Renal cortex interstitium (tissue), 11 donors: ENCODE data around the gene PAX4. TPM values are rescaled to one million over a fixed set of nuclear protein-coding genes. Genes with fewer than 3 reads are reported as not detected.

ENCODE experiments used
- DNase-seq, 11 donors: peaks; one replicate each; pipeline ENCODE4 v3.0.0-alpha.2; 2013; ENCODE audit warnings: low read depth in 9 of 11, low spot score in 4 of 11; ENCODE audit errors: extremely low read depth in 1 of 11
- polyA plus RNA-seq, 3 donors: library from polyadenylated mRNA; unstranded; fragments of 120-200 nt; gene quantifications; one replicate each; pipeline ENCODE4 v1.2.1, GENCODE V29; 2013; ENCODE audit not compliant: insufficient read length in 3 of 3

The PAX4 gene
- polyA plus RNA-seq, 3 donors = not detected

GRCh38 chr7:127635659-127636285, 17.8 kb upstream of the PAX4 start:
- DNase-seq = no peak

- DNase-seq = no peak
Measured at GRCh38 chr7:127632276-127632910, 14.5 kb upstream of the PAX4 start.

DNA sequence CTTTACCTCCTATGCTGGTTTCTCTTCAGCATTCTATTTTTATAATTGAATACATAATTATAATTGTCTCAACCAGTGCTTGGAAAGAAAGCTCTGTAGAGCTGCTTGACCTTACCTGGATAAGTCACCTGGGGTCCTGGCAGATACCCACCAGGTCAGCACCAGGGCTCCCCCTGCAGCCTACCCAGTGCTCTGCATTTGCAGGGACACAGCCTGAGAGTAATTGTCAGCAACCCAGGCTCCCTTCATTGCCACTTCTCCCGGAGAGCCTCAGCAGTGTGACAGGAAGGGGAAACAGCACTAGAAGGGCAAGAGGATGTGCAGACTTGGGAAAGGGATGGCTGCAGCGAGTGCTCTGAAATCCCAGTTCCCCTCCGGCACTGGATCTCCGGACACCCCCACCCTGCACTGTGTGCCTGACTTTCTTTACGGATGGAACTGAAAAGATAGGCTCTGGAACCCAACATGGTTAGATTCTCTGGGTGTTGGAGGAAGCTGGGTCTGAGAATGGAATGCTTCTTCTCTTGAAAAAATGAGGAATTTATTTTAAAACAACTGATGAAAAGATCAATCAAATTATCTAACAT, 11.4 kb upstream of the PAX4 start:
- no peak for DNase-seq

DNA sequence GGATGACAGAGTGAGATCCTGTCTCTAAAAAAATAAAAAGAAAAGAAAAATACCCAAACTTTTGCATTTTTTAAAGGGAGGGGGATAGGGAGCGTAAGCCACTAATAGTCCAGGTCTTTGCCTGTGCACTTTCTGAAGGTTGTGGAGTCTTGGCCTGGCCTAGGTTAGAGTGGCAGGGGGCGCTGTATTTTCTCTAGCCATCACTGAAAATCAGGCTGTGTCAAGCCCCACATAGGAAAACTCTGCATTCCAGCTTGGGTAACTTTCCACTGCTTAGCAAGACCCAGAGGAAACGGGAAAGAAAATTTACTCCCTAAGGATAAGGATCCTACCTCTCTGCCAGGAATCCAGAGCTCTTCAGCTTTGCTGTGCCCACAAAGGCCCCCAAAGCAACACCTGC, 10.5 kb upstream of the PAX4 start:
- no peak for DNase-seq

DNA sequence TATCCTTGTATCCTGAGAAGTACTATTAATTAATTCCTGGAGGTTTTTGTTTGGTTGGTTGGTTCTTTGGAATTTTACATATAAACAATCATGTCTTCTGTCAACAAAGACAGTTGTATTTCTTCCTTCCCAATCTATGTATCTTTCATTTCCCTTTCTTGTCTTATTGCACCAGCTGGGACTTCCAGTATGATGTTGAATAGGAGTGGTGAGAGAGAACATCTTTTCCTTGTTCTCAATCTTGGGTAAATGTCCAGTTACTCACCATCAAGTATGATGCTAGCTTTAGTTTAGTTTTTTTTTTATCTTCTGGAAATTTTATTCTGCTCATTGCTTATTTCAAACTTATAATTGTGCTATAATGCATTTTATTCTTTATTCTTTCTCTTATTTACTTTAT, 7.4 kb upstream of the PAX4 start:
- no peak for DNase-seq

DNA sequence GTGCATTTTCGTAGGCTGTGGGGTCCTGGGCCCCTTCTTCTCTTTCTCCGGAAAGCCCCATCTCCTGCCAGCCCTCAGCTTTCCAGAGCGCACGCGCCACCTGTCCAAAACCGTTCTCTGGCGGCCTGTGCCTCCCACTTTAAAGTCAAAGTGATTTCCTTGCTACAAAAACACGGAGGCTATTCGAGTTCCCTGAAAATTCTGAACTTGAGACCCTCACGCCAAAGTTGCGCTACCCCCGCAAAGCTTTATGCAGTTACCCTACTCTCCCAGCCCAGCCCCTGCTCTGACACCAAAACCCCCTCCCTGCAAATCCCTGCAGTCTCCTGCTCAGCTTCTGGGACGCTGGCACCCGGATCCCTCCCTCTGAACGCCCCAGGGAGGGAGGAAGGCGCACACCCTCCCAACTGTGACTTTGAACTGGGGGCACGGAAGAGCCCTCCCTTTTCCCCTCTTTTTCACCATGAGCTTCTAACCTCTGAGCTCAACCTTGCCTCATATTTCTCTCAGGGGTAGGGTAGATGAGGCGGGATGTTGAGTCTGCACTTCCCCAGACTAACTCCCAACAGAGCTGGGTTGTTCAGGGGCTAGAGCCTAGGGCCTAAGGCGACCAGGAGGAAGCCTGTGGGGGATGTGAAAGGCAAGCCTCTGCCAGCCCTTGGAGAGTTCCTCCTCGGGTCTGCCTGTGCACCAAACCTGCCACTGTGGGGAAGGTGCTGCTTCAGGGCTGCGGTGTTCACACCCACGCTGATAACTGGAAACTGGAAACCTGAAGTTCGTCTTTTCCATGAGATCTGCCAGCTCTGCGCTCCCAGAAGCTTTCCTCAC, 2.7 kb upstream of the PAX4 start:
- peak in 1 of 11 donors; percentile 1 for DNase-seq

DNA sequence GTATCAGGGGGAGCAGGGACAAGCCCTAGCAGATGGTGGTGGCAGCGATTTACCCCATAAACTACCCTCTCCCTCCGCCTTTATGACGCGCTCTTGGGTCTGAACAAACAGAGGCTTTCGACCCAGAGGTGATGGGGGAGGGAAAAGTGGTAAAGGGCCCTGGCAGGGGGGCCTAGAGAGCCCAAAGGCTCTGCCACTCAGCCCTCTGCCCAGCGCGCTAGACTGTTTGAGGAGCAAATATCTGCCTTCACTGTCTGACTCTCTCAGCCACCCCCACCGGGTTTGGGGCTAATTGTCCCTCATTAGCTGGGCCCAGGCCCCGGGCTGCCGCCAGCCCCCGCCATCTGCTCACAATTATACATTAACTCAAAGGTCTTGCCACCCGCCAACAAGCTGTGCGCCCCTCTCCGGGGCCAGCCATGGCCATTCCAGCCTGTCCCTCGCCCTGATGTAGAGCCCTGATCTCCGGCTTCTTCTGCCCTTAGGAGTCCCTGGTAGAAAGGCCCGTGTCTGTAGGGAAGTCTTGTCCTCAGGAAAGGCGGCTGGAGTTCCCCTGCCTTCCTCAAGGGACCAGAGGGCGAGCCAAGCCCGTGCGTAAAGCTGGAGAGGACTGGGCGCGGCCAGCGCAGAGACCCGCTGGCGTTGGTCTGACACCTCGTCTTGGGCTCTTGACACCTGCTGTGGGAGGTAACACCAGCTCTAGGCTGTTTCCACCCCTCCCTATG, 1.9 kb upstream of the PAX4 start:
- no peak for DNase-seq

GRCh38 chr7:127618775-127619174, 833 bp upstream of the PAX4 start:
- no peak for DNase-seq

- no peak for DNase-seq
Measured at GRCh38 chr7:127616724-127617123, 1.2 kb downstream of the PAX4 start.

DNA sequence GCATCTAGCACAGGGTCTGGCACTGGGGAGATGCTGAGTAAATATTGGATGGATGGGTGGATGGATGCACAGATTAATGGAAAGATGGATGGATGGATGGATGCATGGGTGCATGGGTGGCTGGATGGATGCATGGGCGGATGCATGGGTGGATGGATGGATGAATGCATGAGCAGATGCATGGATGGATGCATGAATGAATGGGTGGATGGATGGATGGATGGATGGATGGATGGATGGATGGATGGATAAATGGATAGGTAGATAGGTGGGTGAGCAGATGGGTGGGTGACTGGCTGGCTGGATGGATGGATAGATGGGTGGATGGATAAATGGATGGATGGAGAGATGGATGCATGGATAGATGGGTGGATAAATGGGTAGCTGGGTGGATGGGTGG, 5.7 kb downstream of the PAX4 start:
- DNase-seq = no peak

- no peak for DNase-seq
Measured at GRCh38 chr7:127609297-127609696, 8.6 kb downstream of the PAX4 start.

GRCh38 chr7:127608446-127608845, 9.5 kb downstream of the PAX4 start:
- DNase-seq = no peak

- DNase-seq = no peak
Measured at GRCh38 chr7:127600885-127601284, 17.1 kb downstream of the PAX4 start.

- no peak for DNase-seq
Measured at GRCh38 chr7:127598318-127598717, 19.6 kb downstream of the PAX4 start.

GRCh38 chr7:127595737-127596136, 22.2 kb downstream of the PAX4 start:
- no peak for DNase-seq

DNA sequence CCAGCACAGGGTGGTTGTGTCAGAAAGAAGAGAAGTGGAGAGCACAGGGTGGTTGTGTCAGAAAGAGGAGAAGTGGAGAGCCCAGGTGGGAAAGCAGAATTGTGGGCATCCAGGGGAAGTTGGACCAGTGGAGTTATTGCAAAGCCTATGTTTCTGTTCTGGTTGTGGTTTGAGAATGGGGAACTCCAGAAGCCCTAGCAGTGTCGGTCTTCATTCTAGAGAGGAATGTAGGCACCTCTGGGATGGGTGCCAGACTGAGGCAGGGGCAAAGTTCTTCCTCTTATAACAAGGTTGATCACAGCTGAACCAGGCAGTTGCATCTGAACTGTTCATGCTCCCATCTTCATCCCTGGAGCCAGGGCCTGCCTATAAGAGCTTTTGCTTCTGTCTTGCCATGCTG, 23.5 kb downstream of the PAX4 start:
- no peak for DNase-seq

GRCh38 chr7:127592550-127592949, 25.4 kb downstream of the PAX4 start:
- no peak for DNase-seq

- no peak for DNase-seq
Measured at GRCh38 chr7:127591591-127591990, 26.4 kb downstream of the PAX4 start.

GRCh38 chr7:127591189-127591588, 26.8 kb downstream of the PAX4 start:
- DNase-seq = no peak
